Skeletal muscle satellite cell (primary cell): ENCODE measurements around the gene AGPAT3.
A peak's percentile ranks its signal among the peaks of the same experiment; 100 is the strongest.

ENCODE experiments used
- H3K27me3 ChIP-seq: 2 replicates; pipeline ENCODE4 v1.7.0; 2013; ENCODE audit warnings: low read length; ENCODE audit not compliant: control insufficient read depth, insufficient read depth
- H3K36me3 ChIP-seq: 2 replicates; pipeline ENCODE4 v1.7.0; 2013; ENCODE audit warnings: mild to moderate bottlenecking, control low read depth, low read length; ENCODE audit not compliant: insufficient read depth
- H3K4me1 ChIP-seq: 2 replicates; pipeline ENCODE4 v1.7.0; 2013; ENCODE audit warnings: low read length; ENCODE audit not compliant: control insufficient read depth, insufficient read depth
- H3K4me2 ChIP-seq: 2 replicates; pipeline ENCODE4 v1.7.0; 2013; ENCODE audit warnings: mild to moderate bottlenecking, low read length
- H3K4me3 ChIP-seq: 2 replicates; pipeline ENCODE4 v1.7.0; 2013; ENCODE audit warnings: low read length
- H3K9ac ChIP-seq: 2 replicates; pipeline ENCODE4 v1.7.0; 2013; ENCODE audit warnings: mild to moderate bottlenecking, low read depth, low read length, moderate library complexity
- H3K9me3 ChIP-seq: replicated peaks from 2 replicates; pipeline ENCODE4 v1.7.0; 2013; ENCODE audit warnings: mild to moderate bottlenecking, control low read depth, low read length

AGPAT3 gene

GRCh38 chr21:43971201-43971991 is 106.4 kb downstream of the AGPAT3 start:
- no peak overlapping the region for H3K4me3 ChIP-seq
- no peaks in the 10 kb centered on the region for H3K9me3 ChIP-seq
- no peak overlapping the region for H3K4me2 ChIP-seq
- H3K9ac ChIP-seq: no peak overlapping the region
- H3K4me1 ChIP-seq: no peaks in the 10 kb centered on the region
- peaks cover 14% of the 10 kb centered on the region for H3K36me3 ChIP-seq
- no peaks in the 10 kb centered on the region for H3K27me3 ChIP-seq

GRCh38 chr21:43971992-43972255 is 106.9 kb downstream of the AGPAT3 start:
- Histone ChIP-seq H3K4me2 (no peak overlapping the region), H3K4me3 (no peak overlapping the region), H3K4me1 (no peaks in the 10 kb centered on the region), H3K9me3 (no peaks in the 10 kb centered on the region), H3K27me3 (no peaks in the 10 kb centered on the region), H3K9ac (no peak overlapping the region), H3K36me3 (peaks cover 14% of the 10 kb centered on the region)

- H3K4me2 ChIP-seq: no peak overlapping the region
- no peaks in the 10 kb centered on the region for H3K4me1 ChIP-seq
- no peaks in the 10 kb centered on the region for H3K9me3 ChIP-seq
- no peak overlapping the region for H3K9ac ChIP-seq
- no peaks in the 10 kb centered on the region for H3K27me3 ChIP-seq
- no peak overlapping the region for H3K4me3 ChIP-seq
- peaks cover 14% of the 10 kb centered on the region for H3K36me3 ChIP-seq
These were observed 108.0 kb downstream of the AGPAT3 start for GRCh38 chr21:43972850-43973633.

- H3K4me3 ChIP-seq: no peak overlapping the region
- H3K27me3 ChIP-seq: no peaks in the 10 kb centered on the region
- no peak overlapping the region for H3K4me2 ChIP-seq
- no peaks in the 10 kb centered on the region for H3K4me1 ChIP-seq
- H3K9ac ChIP-seq: no peak overlapping the region
- no peaks in the 10 kb centered on the region for H3K9me3 ChIP-seq
- H3K36me3 ChIP-seq: peaks cover 14% of the 10 kb centered on the region
These were observed 108.6 kb downstream of the AGPAT3 start for GRCh38 chr21:43973634-43973955.

- no peaks in the 10 kb centered on the region for H3K9me3 ChIP-seq
- no peak overlapping the region for H3K4me3 ChIP-seq
- no peak overlapping the region for H3K9ac ChIP-seq
- H3K36me3 ChIP-seq: peaks cover 14% of the 10 kb centered on the region
- no peaks in the 10 kb centered on the region for H3K4me1 ChIP-seq
- peak overlapping the region; percentile 26 for H3K4me2 ChIP-seq
- no peaks in the 10 kb centered on the region for H3K27me3 ChIP-seq
These were observed 109.9 kb downstream of the AGPAT3 start for GRCh38 chr21:43974791-43975468.

GRCh38 chr21:43975469-43976098 is 110.6 kb downstream of the AGPAT3 start:
- Histone ChIP-seq H3K27me3 (no peaks in the 10 kb centered on the region), H3K9ac (no peak overlapping the region), H3K36me3 (peaks cover 14% of the 10 kb centered on the region), H3K4me3 (no peak overlapping the region), H3K9me3 (no peaks in the 10 kb centered on the region), H3K4me1 (no peaks in the 10 kb centered on the region), H3K4me2 (peak overlapping the region; percentile 26)

- H3K9ac ChIP-seq: no peak overlapping the region
- H3K27me3 ChIP-seq: no peaks in the 10 kb centered on the region
- no peaks in the 10 kb centered on the region for H3K9me3 ChIP-seq
- H3K4me3 ChIP-seq: no peak overlapping the region
- H3K36me3 ChIP-seq: peaks cover 14% of the 10 kb centered on the region
- H3K4me2 ChIP-seq: no peak overlapping the region
- H3K4me1 ChIP-seq: no peaks in the 10 kb centered on the region
These were observed 111.6 kb downstream of the AGPAT3 start for GRCh38 chr21:43976661-43977060.

- Histone ChIP-seq H3K27me3 (no peaks in the 10 kb centered on the region), H3K4me2 (no peak overlapping the region), H3K4me1 (no peaks in the 10 kb centered on the region), H3K9ac (no peak overlapping the region), H3K4me3 (no peak overlapping the region), H3K9me3 (no peaks in the 10 kb centered on the region), H3K36me3 (peaks cover 6% of the 10 kb centered on the region)
These were observed 113.0 kb downstream of the AGPAT3 start for GRCh38 chr21:43978060-43978459.

- Histone ChIP-seq H3K4me1 (no peaks in the 10 kb centered on the region), H3K36me3 (peaks cover 7% of the 10 kb centered on the region), H3K27me3 (no peaks in the 10 kb centered on the region), H3K4me2 (no peak overlapping the region), H3K9me3 (no peaks in the 10 kb centered on the region), H3K4me3 (no peak overlapping the region), H3K9ac (no peak overlapping the region)
These were observed 114.6 kb downstream of the AGPAT3 start for GRCh38 chr21:43979654-43980053.

GRCh38 chr21:43981151-43981870 is 116.3 kb downstream of the AGPAT3 start:
- H3K27me3 ChIP-seq: no peaks in the 10 kb centered on the region
- H3K36me3 ChIP-seq: peaks cover 7% of the 10 kb centered on the region
- no peaks in the 10 kb centered on the region for H3K4me1 ChIP-seq
- H3K4me2 ChIP-seq: no peak overlapping the region
- no peaks in the 10 kb centered on the region for H3K9me3 ChIP-seq
- no peak overlapping the region for H3K9ac ChIP-seq
- no peak overlapping the region for H3K4me3 ChIP-seq

GRCh38 chr21:43981871-43982210 is 116.8 kb downstream of the AGPAT3 start:
- peaks cover 7% of the 10 kb centered on the region for H3K36me3 ChIP-seq
- no peaks in the 10 kb centered on the region for H3K4me1 ChIP-seq
- no peak overlapping the region for H3K4me2 ChIP-seq
- H3K4me3 ChIP-seq: no peak overlapping the region
- no peak overlapping the region for H3K9ac ChIP-seq
- H3K27me3 ChIP-seq: peaks cover 3% of the 10 kb centered on the region
- no peaks in the 10 kb centered on the region for H3K9me3 ChIP-seq
